Heart left ventricle (tissue), 16 donors: Measurements from ENCODE around the gene MGMT. TPM values are rescaled to one million over a fixed set of nuclear protein-coding genes. Genes with fewer than 3 reads are reported as not detected.

Experiments used
- ATAC-seq, 4 donors: fragments of 200-7000 bp; cut with Tn5 transposase; one replicate each; pipeline ENCODE4 v1.9.1; 2020 to 2022; ENCODE audit warnings: moderate library complexity in 4 of 4, mild to moderate bottlenecking in 3 of 4, moderate number of reproducible peaks in 1 of 4
- DNase-seq, 5 donors: peaks; one replicate each; pipeline ENCODE4 v3.0.0-alpha.2; 2020
- H3K27ac ChIP-seq, 12 donors: fragments of 200-600 bp; sonication (generic) in 4 of 12; one replicate each; pipeline versions ENCODE4 v1.5.0 to v1.8.0; 2016 to 2022; ENCODE audit warnings: mild to moderate bottlenecking in 2 of 12
- H3K27me3 ChIP-seq, 9 donors: fragments of 200-600 bp; sonication (generic) in 2 of 9; one replicate each; pipeline versions ENCODE4 v1.5.1 to v1.8.0; 2016 to 2022; ENCODE audit warnings: mild to moderate bottlenecking in 3 of 9
- H3K36me3 ChIP-seq, 9 donors: fragments of 200-600 bp; sonication (generic) in 2 of 9; one replicate each; pipeline versions ENCODE4 v1.5.0 to v1.8.0; 2018 to 2022; ENCODE audit warnings: mild to moderate bottlenecking in 2 of 9
- H3K4me1 ChIP-seq, 12 donors: fragments of 200-600 bp; sonication (generic) in 4 of 12; one replicate each; pipeline versions ENCODE4 v1.5.0 to v1.8.0; 2016 to 2022; ENCODE audit warnings: mild to moderate bottlenecking in 3 of 12
- H3K4me3 ChIP-seq, 12 donors: fragments of 200-600 bp; sonication (generic) in 4 of 12; one replicate each; pipeline versions ENCODE4 v1.5.0 to v1.8.0; 2017 to 2022; ENCODE audit warnings: mild to moderate bottlenecking in 9 of 12, moderate library complexity in 4 of 12
- H3K9me3 ChIP-seq, 12 donors: fragments of 200-600 bp; sonication (generic) in 4 of 12; one replicate each; pipeline versions ENCODE4 v1.5.0 to v1.8.0; 2016 to 2022; ENCODE audit warnings: mild to moderate bottlenecking in 1 of 12
- CTCF ChIP-seq, 12 donors: fragments of 200-600 bp; sonication (generic) in 4 of 12; IDR thresholded peaks; one replicate each; pipeline versions ENCODE4 v1.5.0 to v1.8.0; 2018 to 2022; ENCODE audit warnings: antibody characterized with exemption in 12 of 12, mild to moderate bottlenecking in 5 of 12
- POLR2A ChIP-seq, 2 donors: fragments of 450-650 bp; IDR thresholded peaks; one replicate each; pipeline ENCODE4 v1.6.1; 2017; ENCODE audit warnings: antibody characterized with exemption in 2 of 2, mild to moderate bottlenecking in 2 of 2, moderate library complexity in 2 of 2
- WGBS, 4 donors: extraction: QIAGEN DNeasy Blood & Tissue Kit in 2 of 4; methylation state at CpG; one replicate each; pipeline versions ENCODE4 v1.1.5 to v1.1.7; 2013 to 2018; 5-methylcytosine and 5-hydroxymethylcytosine counted together
- intact Hi-C, 10 donors: fragments of 100-400 bp; cut with DNase I; formaldehyde crosslinking; loops; one replicate each; pipeline versions ENCODE4 v1.11.1 to v1.14.2; 2022
- polyA plus RNA-seq, 2 donors: library from polyadenylated mRNA; stranded (reverse); fragments of 200-250 nt; gene quantifications; one replicate each; pipeline ENCODE4 v1.2.3, GENCODE V29; 2013
- total RNA-seq, 9 donors: library from RNA; depleted of rRNA in 2 of 9; stranded (reverse); fragments of >200 nt in 2 of 9; fragmentation: NEBNext Ultra II Directional in 3 of 9; extraction: Animal tissue kit (Norgen Biotek cat#: 25700) in 3 of 9; gene quantifications; one replicate each; pipeline versions ENCODE4 v1.1.0 to v1.2.4, GENCODE V29; 2016 to 2023
- donor health status: ischemic (EF 13 %, LVEDD 7.1; RV severe dilation, severe dysfunction).
- donor health status: healthy with polysubstance abuse.
- donor health status: DM: no; HTN: yes; CAD: no.
- donor health status: DM: no; HTN: no; CAD: no.
- donor health status: ischemic (EF 25% LVEDD 6.9; RV normal size, moderate dysfunction).
- donor health status: ischemic (EF 25% LVEDD 5.7; RV mildly dilated, moderate dysfunction).
- donor health status: healthy.
- donor health status: DM: yes; HTN: yes; CAD: no.
- donor health status: ischemic (EF 35%, LVEDD 5.7; RV mildly dilated, moderate dysfunction).
- donor health status: nonischemic (EF 11% LVEDD 7.7; RV severe dilation, severe dysfunction).
- donor health status: DM: yes; HTN: yes; CAD: no.
- donor health status: PGD.
- donor health status: ischemic (EF 29% LVEDD 5.4; RV normal size, mild dysfunction).
- donor health status: nonischemic (EF 23%, LVEDD 6.1; RV moderate dilation, normal function).

Gene MGMT
- total and polyA plus RNA-seq, 11 donors, result 6.2 to 25.3 (median 11.6) TPM

GRCh38 chr10:129459762-129460539, 7.1 kb upstream of the MGMT start:
- ATAC-seq, result no peak
- no peak overlapping the region for H3K4me3 ChIP-seq
- H3K27me3 ChIP-seq, result peaks cover 0 to 6% (median 0%) of the 10 kb centered on the region in 9 donors
- TF ChIP-seq POLR2A (IDR thresholded peaks at IDR 0.05), result no peak
- TF ChIP-seq CTCF (IDR thresholded peaks at IDR 0.05), result no peak
- intact Hi-C loops, result loop anchor here in 2 of 10 donors (10.0 kb wide), 3 partner anchors 165 to 505 kb away; partner anchors contain the start of gene EBF3 (in 2 of the 2)
- H3K36me3 ChIP-seq, result no peaks in the 10 kb centered on the region
- H3K9me3 ChIP-seq, result no peaks in the 10 kb centered on the region
- 95 to 99% (median 96%) methylated on average over 10 of the region's 10 CpGs for WGBS, 4 donors
- H3K27ac ChIP-seq, result no peak overlapping the region
- DNase-seq, result no peak
- H3K4me1 ChIP-seq, result peaks cover 0 to 10% (median 0%) of the 10 kb centered on the region in 12 donors

GRCh38 chr10:129462257-129462795, 4.7 kb upstream of the MGMT start:
- TF ChIP-seq POLR2A (IDR thresholded peaks at IDR 0.05) (no peak), CTCF (IDR thresholded peaks at IDR 0.05) (no peak)
- DNase-seq (no peak), ATAC-seq (no peak)
- H3K36me3 ChIP-seq, result no peaks in the 10 kb centered on the region
- intact Hi-C loops, result loop anchor here in 2 of 10 donors (10.0 kb wide), 3 partner anchors 162 to 502 kb away; partner anchors contain the start of gene EBF3 (in 2 of the 2)
- no peaks in the 10 kb centered on the region for H3K9me3 ChIP-seq
- no peak overlapping the region for H3K4me3 ChIP-seq
- H3K4me1 ChIP-seq, result peaks cover 0 to 14% (median 7%) of the 10 kb centered on the region in 12 donors
- H3K27ac ChIP-seq, result no peak overlapping the region
- 92 to 96% (median 95%) methylated on average over 6 of the region's 6 CpGs for WGBS, 4 donors
- peaks cover 0 to 6% (median 0%) of the 10 kb centered on the region in 9 donors for H3K27me3 ChIP-seq

GRCh38 chr10:129464251-129464650, 2.8 kb upstream of the MGMT start:
- Histone ChIP-seq H3K27me3 (peaks cover 0 to 6% (median 0%) of the 10 kb centered on the region in 9 donors), H3K4me3 (no peak overlapping the region), H3K9me3 (no peaks in the 10 kb centered on the region), H3K36me3 (no peaks in the 10 kb centered on the region), H3K4me1 (peaks cover 0 to 18% (median 11%) of the 10 kb centered on the region in 12 donors), H3K27ac (no peak overlapping the region)
- DNase-seq (no peak), ATAC-seq (no peak)
- 91 to 95% (median 93%) methylated on average over 8 of the region's 8 CpGs for WGBS, 4 donors
- intact Hi-C loops, result loop anchor here in 2 of 10 donors (10.0 kb wide), 3 partner anchors 161 to 501 kb away; partner anchors contain the start of gene EBF3 (in 2 of the 2)
- no peak for TF ChIP-seq CTCF (IDR thresholded peaks at IDR 0.05)
- no peak for TF ChIP-seq POLR2A (IDR thresholded peaks at IDR 0.05)
